HG02884 (cell line): ENCODE measurements around the gene BAG2.

Experiments
- ATAC-seq: cut with Tn5 transposase; IDR thresholded peaks from one replicate; pipeline ENCODE4 v1.9.1; 2021; ENCODE audit warnings: mild to moderate bottlenecking, moderate library complexity; ENCODE audit not compliant: unreplicated experiment

The BAG2 gene

DNA sequence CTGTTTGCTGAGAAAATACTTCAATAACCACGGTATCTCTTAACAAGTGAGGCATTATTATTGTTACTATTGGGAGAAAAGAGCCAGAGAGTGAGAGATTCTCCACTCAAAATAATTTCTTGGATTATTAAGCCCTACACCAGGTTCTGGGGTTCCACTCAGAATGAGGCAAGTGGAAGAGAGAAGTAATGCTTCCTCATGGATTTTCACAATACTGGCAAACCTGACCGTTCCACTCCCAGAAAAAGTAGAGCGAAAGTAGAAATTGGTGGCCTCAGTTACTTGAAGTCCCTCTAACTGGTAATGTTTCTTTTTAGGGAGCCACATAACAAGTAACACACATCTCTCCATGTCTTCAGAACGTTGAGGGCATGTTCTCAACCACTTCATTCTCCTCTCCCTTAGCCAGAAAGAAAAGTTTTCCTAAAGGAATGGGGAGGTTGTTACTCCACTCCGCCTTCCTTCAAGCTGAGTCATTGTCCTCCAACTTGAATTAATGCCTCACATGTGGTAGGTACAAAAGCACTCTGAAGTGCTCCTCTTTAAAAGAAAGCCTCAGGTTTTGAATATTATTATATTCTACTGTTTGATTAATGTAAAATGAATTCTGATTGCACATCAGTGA lies 1.9 kb downstream of the BAG2 start:
- ATAC-seq, result no peak

DNA sequence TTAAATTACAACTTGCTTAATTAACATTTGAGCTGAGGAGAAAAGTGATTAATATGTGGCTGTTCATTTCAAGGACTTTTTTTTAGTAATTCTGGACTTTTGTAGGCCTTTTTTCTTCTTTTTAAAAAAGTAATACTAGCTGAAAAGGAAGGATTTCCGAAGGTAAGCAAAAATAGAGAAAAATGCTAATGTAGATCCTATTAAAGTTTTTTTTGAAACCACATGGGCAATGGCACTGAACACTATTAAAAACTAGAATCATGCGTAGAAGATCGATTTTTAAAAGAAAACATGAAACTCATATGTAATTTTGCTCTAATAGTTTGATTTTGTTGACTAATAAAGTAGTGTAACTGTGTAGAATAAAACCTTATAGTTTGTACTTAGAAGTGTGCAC lies 2.4 kb downstream of the BAG2 start:
- ATAC-seq, result no peak

DNA sequence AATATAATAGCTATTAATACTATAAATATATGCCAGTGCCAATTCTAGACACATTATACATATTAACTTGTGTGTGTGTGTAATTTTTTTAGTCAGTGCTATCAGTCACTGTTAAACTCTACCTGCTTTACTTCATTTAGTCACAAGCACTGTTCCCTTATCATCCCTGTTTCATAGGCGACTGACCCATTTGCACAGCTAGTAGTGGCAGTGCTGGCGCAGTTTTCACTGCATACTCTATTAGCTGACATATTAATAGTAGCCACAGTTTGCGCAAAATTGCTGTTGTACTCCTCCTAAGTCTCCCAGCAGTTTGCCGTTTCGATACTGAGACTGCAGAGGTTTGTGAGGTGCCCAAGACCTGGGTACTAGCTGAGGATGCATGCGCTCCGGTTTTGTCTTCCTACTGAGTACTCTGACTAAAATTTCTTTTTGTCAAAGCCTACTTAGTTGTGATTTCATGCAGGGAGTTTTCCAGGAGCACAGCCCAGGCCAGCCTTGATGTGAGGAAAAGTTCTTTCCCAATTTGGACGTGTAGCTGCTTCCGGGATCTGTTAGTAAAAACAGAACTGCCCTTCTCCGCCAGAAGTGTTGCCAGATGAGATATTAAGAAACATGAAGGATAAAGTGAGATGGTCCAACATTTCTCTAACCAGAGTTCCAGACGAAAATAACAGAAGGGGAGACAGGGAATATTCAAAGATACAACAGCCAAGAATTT lies 5.6 kb downstream of the BAG2 start:
- no peak for ATAC-seq

DNA sequence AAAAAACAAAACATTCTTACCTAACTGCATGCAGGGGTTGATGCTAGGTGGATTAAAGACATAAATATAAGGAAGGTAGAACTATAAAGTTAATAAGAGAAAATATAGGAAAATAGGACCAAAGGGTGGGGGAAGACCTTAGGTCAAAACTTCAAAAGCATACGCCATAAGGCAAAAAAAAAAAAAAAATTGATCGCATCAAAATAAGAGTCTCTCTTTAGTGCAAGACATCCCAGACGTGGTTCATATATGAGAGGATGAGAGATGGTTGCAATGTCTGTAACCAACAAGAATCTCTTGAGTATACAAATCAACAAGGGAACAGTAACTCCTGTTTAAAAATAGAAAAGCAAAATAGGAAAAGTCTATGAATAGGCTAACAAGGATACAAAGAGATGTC lies 8.5 kb downstream of the BAG2 start:
- ATAC-seq, result no peak

DNA sequence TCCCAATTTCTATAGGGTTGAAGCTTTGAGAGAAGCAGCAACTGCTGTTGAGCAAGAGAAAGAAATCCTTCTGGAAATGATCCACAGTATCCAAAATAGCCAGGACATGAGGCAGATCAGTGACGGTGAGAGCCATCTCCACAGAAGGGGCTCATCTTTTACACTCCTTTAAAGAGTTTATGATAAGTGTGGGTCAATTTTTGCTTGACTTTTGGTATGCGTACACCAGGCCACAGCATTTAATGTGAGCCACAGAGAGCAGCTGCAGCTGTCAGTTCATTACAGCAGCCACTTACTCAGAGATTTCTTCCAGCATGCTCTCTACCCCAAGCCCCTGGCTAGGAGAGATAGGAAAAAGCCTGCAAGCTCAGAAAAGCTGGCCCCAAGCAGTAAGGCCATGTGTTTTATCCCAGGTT lies 9.9 kb downstream of the BAG2 start:
- ATAC-seq, result no peak

- no peak for ATAC-seq
Measured at GRCh38 chr6:57183336-57183735, 11.2 kb downstream of the BAG2 start.

GRCh38 chr6:57190140-57190539 lies 18.0 kb downstream of the BAG2 start:
- no peak for ATAC-seq

GRCh38 chr6:57193177-57193576 lies 21.1 kb downstream of the BAG2 start:
- ATAC-seq, result no peak

DNA sequence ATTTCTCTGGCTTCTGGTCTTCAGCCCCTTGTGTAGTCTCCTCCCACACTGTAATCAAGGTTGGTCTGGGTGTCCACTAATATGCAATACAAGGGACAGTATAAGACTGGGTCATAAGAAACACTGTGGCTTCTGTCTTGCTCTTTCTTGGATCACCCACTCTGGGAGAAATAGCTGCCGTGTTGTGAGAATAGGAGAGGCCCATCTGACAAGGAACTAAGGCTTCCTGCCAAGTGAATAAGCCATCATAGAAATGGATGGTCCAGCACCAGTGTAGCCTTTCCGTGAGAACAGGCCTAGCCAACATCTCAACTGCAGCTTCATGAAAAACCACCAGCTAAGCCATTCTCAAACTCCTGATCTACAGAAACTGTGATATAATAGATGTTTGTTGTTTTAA lies 23.3 kb downstream of the BAG2 start:
- ATAC-seq, result no peak

DNA sequence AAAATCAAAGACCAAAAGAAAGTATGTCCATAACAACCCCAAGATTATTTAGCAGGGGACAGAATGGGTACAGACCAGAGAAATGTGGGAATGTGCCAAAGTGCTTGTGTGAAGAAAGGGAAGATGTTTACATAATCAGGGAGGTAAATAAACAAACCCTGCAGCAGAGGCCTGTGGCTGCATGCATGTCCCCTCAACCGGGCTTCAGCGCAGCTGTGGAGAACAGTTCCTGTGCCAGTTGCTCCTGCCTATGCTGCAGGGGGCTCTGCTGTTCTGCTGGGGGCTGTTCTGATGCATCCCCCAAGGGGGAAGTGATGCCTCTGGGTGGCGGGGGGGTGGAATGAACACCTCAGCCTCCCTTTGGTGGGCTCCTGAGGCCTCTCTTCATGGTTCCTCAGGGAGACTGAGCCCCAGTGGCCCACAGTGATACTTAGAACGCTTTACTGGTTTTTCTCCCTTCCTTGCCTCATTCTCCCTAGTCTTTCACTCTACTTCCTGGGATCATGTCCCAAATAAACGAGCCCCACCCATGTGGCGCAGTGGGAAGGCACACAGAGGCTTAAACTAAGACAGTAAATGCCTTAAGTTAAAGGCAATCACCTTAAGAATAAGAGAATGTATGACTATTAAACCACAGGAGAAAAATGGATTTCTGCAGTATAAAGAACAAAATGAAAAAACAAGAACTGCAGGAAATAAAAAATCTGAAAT lies 27.0 kb downstream of the BAG2 start:
- no peak for ATAC-seq

GRCh38 chr6:57201718-57202117 lies 29.6 kb downstream of the BAG2 start:
- no peak for ATAC-seq

- ATAC-seq, result no peak
Measured at GRCh38 chr6:57205550-57206328, 33.6 kb downstream of the BAG2 start.

DNA sequence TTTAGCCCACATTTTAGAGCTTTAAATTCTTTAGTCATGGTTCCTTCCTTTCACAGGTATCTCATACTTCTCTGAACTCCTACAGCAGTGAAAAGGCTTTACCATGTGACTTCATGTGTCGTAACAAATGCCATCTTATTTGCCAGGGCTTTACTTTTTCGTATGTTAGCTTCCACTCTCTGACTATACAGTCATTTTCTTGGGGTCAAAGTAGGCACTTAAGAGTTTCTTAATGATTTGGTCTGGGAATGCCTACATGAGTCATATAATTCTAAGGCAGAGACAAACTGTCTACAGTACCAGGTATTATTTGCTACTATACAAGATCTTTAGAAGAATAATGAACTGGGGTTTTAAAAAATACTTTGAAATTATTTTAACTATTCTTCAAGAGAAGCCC lies 35.0 kb downstream of the BAG2 start:
- no peak for ATAC-seq

GRCh38 chr6:57207872-57208271 lies 35.7 kb downstream of the BAG2 start:
- ATAC-seq, result no peak

DNA sequence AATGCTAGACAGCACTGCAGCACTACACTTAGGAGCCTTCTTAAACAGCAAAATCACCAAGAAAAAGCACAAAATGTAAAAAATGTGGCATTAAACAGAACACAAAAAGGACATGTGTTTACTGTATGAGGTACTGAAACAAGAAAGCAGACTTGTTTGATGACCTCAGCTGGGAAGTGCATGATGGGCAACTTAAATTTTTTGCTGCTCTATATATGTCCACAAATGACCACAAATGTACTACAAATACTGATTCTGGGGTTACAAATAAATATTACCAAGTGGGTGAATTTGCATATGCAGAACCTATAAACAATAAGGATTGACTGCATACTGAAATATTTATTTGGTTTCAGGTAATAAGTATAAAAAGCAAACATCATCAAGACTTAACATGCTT lies 36.9 kb downstream of the BAG2 start:
- no peak for ATAC-seq

- no peak for ATAC-seq
Measured at GRCh38 chr6:57210060-57210459, 37.9 kb downstream of the BAG2 start.

GRCh38 chr6:57215260-57215659 lies 43.1 kb downstream of the BAG2 start:
- no peak for ATAC-seq

DNA sequence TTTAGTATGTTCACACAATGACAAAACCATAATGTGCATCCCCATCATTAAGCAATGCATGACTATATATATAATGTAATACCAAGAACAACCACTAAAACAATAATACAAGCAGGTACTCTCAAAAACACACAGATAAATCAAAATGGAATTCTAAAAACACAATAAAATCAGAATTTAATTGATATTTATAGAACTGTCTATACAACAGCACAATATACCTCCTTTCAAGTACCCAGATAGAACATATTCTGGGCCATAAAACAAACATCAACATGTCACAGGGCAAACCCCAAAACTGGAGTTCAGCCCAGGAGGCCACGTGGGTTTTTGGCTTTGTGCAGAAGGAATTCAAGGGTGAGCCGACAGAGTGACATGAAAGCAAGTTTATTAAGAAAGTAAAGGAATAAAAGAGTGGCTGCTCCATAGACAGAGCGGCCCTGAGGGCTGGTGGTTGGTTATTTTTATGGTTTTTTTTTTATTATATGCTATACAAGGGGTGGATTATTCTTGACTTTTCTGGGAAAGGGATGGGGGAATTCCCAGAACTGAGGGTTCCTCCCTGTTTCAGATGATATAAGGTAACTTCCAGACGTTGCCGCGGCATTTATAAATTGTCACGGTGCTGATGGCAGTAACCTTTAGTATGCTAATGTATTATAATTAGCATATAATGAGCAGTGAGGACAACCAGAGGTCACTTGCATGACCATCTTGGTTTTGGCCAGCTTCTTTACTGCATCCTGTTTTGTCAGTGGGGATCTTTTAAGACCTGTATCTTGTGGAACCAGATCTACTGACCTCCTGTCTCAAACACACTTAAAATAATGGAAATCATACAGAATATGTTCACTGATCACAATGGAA lies 44.3 kb downstream of the BAG2 start:
- no peak for ATAC-seq

DNA sequence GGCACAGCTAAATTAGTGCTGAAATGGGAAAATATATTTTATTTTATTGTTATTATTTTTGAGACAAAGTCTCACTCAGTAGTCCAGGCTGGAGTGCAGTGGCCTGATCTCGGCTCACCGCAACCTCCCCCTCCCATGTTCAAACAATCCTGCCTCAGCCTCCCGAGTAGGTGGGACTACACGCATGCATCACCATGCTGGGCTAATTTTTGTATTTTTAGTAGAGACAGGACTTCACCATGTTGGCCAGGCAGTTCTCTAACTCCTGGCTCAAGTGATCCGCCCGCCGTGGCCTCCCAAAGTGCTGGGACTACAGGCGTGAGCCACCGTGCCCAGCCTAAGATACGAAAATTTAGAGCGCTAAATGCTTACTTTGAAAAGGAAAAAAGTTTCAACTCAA lies 45.1 kb downstream of the BAG2 start:
- ATAC-seq, result no peak

- ATAC-seq, result no peak
Measured at GRCh38 chr6:57220083-57220703, 48.1 kb downstream of the BAG2 start.
